GM18868 (cell line): Measurements from ENCODE around the gene PRM1.

Experiments
- ATAC-seq: cut with Tn5 transposase; IDR thresholded peaks from one replicate; pipeline ENCODE4 v1.9.1; 2021; ENCODE audit warnings: mild to moderate bottlenecking, moderate library complexity; ENCODE audit not compliant: unreplicated experiment

The PRM1 gene

GRCh38 chr16:11239644-11240632, 41.2 kb downstream of the PRM1 start:
- ATAC-seq = no peak

DNA sequence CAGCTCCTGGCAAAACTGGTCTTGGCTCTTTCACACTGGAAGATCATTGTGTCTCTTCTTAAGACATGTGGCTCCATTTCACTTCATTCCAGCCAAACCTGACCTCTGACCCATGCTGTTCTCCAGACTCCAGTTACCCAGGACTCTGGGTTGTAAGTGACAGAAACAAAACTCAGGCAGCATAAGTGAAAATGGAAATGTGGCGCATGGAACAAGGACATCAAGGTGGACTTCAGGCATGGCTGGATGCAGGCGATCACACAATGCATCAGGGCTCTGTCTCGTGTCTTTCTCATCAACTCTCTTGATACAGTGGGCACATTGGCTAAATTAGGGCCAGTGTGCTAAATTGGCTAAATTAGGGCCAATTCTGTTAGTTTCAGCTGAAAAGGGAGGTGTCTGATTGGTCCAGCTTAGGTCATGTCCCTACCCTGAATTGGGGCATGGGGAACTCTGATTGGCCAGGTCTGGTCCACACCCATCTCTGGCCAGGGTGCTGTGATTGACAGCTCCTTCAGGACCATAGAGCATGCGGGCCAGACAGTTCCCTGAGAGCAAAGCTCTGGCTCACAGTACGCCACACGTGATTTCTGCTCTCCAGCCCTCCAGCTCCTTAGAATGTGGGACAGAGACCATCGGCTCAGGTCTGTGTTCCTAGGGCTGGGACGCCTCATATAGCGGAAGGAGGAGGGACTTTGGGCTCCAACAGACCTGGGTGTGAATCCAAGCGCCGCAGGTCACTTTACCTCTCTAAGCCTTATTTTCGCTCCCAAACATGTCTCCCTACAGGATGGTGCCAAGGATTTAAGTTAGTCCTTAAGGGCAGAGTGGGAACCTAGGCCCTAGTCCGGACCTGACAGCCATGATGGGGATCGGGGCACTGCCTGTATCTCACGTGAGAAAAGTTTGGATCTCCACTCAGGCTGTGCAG, 42.6 kb downstream of the PRM1 start:
- ATAC-seq = no peak

DNA sequence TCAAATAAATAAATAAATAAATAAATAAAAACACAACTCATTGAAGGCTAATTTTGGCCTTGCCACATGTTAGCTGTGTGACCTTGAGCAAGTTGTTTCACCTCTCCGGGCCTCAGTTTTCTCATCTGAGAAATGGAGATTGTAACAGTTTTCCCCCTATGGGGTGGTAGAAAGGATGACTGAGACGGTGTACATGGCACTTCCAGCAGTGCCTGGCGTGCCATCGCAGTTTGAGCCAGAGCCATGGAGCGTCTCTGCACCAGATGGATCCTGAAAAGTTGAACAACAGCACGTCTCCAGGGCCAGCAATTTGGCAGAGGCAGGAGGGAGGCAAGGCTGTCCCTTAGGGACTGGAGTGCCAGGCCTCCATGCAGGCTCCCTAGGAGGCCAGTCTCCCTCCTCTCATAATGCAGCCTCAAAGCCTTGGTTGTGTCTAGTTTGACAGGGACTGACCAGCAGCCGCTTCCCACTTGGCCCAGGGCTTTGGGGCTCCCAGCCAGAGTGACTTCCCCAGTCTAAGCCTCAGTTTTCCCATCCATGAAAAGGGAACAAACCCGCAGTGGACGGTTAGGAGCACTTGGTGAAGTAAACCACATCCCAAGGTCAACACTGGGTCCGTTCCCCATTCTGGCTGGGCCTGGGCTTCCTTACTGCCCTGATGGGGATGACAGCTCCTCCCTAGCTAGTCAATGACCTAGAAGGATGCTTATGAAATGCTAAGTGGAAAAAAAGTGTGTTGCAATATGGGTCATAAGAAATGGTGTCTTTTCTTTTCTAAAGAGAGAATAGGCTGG, 44.5 kb downstream of the PRM1 start:
- ATAC-seq = no peak

GRCh38 chr16:11235703-11235991, 45.5 kb downstream of the PRM1 start:
- no peak for ATAC-seq

GRCh38 chr16:11234884-11235702, 46.0 kb downstream of the PRM1 start:
- ATAC-seq = no peak

DNA sequence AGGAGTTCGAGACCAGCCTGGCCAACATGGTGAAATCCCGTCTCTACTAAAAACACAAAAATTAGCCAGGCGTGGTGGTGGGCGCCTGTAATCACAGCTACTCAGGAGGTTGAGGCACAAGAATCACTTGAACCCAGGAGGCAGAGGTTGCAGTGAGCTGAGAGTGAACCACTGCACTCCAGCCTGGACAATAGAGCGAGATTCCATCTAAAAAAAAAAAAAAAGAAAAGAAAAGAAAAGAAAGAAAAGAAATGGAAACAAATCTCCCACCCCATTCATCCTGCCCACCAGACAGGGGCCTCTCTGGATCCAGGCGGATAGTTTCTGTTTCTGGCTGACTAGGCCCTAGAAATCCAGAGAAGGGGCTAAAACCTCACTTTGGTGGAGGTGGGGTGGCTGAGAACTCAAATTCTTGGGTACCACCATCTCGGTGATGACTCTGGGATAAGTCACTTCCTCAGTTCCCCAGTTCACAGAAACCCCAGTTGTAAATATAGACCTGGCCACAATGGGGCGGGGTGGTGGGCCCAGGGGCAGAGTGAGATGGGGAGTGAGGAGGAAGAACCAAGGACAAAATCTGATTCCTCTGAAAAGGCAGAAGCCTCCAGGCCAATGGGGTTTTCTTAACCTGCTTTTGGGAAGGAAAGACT, 47.3 kb downstream of the PRM1 start:
- no peak for ATAC-seq

DNA sequence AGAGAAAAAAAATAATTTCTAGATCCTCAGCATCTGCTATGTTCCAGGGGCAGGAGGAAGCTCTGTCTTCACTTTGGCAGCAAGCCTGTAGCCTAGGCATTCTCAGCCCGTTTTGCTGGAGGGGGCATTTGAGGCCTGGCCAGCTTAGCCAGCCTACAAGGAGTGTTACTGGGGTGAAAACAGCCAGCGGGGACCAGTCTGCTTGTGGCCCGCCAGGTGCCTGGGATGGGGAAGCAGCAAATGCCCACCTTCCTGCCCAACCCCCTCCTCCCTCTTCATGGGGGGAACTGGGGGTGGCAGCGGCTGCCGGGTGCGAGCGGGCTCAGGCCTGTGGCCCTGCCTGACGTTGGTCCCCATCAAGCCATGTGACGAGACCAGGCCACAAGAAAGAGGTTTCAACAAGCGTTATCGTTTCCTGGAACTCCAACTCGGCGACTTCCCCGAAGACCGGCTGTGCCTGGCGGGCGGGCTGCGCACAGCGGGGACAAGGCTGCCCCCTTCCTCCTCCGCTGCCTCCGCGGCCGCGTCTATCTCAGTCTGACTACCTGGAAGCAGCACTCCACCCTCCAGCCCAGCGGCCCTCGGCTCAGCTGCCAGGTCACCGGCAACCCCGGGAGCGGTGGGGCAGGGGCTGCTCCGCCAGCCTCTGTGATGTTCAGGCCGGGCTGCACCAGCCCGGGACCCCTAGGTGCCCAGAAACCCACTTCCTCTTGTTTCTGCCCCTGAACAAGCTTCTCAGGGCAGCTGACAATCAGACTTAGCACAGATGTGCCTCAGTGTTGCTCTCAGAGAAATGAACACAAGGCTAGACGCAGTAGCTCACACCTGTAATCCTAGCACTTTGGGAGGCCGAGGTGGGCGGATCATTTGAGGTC, 48.0 kb downstream of the PRM1 start:
- peak; percentile 65 for ATAC-seq

DNA sequence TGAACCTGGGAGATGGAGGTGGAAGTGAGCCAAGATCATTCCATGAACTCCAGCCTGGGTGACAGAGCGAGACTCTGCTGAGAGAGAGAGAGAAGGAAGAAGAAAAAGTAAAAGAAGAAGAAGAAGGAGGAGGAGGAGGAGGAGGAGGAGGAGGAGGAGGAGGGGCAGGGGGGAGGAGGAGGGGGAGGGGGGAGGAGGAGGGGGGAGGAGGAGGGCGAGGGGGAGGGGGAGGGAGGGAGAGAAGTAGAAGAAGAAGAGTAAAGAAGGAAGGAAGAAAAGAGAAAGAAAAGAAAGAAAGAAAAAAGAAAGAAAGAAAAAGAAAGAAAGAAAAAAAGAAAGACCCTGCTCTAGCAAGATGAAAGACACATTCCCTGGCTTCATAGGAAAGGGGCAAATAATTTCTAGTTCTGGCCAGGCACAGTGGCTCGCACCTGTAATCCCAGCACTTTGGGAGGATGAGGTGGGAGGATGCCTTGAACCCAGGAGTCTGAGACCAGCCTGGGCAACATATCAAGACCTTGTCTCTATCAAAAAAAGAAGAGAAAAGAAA, 48.8 kb downstream of the PRM1 start:
- ATAC-seq = no peak

DNA sequence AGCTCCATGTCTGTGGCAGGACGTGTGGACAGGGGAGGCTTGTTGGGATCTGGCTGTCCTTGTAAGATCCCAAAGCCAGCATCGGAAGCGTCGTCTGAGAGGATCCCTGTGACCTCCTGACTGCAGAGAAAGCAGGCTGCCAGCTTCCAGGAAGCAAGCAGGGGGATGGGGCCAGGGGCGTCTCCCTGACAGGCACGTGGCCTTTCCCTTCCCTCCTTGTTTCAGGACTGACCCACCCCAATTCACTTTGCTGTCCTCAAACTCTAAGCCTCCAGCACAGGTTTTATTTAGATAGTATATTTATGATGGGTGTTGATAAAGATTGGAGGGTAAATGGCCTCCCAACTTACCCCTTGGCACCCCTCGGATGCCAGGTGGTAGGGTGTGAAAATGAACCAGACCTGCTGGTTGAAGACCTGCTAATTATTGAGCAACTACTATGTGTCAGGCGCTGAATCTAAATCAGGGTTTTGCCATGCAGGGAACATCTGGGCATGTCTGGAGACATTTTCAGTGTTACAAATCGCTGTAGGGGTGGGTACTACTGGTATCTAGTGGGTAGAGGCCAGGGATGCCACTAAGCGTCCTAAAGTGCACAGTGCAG, 49.7 kb downstream of the PRM1 start:
- no peak for ATAC-seq
